HFF-Myc (cell line): ENCODE measurements around the gene DOCK9.

Source experiments
- DNase-seq: peaks from one replicate; pipeline ENCODE4 v3.0.0-alpha.2; 2011; ENCODE audit warnings: low read depth; ENCODE audit errors: extremely low read depth
- H3K4me3 ChIP-seq: replicated peaks from 2 replicates; pipeline ENCODE4 v1.5.1; 2011; ENCODE audit warnings: low read depth, mild to moderate bottlenecking, control low read depth, low read length
- TF ChIP-seq, protein P1 (sequence below): IDR thresholded peaks from 2 replicates; pipeline ENCODE4 v1.5.1; 2012; ENCODE audit warnings: mild to moderate bottlenecking, low read depth, low read length, control low read depth; ENCODE audit errors: missing control alignments

DOCK9 gene

DNA sequence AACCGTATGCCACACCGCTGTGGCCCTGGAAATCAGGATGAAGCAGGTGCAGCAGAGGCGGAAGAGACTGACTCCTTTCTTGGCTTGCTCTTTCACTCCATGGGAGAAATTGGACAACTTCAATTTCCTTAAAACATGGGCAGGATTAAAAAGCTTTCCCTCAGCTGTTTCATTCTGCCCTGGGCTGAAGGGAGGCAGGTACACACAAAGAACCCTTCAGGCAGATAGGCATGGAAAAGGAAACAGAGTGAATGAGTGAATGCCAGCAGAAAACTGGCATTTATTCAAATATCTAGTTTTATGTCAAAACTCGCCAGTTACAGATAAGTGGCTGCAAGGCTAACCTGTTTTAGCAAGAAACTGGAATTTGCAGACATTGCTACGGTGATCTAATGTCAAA, 154.4 kb downstream of the DOCK9 start:
- TF ChIP-seq, protein P1, sequence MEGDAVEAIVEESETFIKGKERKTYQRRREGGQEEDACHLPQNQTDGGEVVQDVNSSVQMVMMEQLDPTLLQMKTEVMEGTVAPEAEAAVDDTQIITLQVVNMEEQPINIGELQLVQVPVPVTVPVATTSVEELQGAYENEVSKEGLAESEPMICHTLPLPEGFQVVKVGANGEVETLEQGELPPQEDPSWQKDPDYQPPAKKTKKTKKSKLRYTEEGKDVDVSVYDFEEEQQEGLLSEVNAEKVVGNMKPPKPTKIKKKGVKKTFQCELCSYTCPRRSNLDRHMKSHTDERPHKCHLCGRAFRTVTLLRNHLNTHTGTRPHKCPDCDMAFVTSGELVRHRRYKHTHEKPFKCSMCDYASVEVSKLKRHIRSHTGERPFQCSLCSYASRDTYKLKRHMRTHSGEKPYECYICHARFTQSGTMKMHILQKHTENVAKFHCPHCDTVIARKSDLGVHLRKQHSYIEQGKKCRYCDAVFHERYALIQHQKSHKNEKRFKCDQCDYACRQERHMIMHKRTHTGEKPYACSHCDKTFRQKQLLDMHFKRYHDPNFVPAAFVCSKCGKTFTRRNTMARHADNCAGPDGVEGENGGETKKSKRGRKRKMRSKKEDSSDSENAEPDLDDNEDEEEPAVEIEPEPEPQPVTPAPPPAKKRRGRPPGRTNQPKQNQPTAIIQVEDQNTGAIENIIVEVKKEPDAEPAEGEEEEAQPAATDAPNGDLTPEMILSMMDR, result no peak
- DNase-seq, result no peak
- no peak overlapping the region for H3K4me3 ChIP-seq

DNA sequence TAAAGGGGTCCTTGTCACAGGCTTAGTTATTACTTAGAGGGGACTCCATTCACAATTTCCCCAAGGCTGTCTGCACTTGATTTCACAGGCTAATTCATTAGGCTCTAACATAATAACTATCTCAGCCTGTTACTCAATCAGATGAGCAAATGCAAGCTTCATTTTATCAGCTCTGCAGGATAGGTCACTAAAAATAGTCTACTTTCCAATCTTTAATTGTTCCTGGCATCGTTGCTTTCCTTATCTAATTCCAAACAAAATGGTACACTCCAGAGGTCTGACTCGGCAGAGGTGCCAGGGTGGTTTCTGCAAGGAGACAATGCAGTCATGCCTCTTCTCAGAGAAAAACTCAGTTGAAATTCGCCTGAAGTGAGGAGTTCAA, 155.6 kb downstream of the DOCK9 start:
- no peak overlapping the region for H3K4me3 ChIP-seq
- TF ChIP-seq, protein P1, result no peak
- no peak for DNase-seq

DNA sequence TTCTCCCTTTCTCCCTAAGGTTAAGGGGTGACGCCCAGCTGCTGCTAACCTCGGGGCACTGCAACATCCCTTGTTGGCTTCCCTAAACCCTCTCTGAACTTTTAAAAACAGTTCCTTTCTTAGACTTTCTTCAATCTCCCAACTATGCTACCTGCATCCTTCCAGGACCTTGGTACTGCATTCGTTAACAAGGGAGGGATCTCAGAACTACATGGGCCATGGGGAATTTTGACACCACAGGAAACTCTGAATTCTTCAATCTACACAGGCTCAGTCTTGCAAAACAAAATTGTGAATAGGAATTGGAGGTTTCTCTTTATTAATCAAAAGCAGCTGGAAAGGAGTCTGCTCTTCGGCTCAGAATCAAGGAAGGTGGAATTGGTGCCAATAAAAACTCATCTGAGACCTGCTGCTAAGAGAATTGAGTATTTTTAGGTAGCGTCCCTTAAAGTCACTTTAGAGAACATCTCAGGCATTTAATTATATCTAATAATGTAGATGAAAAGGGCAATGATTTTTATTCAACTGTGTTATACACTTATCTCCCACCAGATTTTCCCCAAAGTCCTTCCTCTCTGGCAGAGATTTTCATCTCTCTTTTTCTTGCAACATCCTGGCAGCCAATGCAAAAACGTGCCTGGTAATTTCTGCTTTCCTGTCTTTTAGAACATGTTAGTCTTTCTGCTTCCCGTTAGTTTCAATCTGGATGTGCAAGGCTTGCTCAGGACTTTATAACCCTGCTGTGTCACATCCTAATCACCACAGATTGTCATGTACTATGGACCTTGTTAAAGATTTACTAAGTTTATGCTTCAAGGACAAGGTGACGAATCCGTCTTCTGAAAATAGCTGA, 156.3 kb downstream of the DOCK9 start:
- no peak for DNase-seq
- TF ChIP-seq, protein P1, result no peak
- no peak overlapping the region for H3K4me3 ChIP-seq

DNA sequence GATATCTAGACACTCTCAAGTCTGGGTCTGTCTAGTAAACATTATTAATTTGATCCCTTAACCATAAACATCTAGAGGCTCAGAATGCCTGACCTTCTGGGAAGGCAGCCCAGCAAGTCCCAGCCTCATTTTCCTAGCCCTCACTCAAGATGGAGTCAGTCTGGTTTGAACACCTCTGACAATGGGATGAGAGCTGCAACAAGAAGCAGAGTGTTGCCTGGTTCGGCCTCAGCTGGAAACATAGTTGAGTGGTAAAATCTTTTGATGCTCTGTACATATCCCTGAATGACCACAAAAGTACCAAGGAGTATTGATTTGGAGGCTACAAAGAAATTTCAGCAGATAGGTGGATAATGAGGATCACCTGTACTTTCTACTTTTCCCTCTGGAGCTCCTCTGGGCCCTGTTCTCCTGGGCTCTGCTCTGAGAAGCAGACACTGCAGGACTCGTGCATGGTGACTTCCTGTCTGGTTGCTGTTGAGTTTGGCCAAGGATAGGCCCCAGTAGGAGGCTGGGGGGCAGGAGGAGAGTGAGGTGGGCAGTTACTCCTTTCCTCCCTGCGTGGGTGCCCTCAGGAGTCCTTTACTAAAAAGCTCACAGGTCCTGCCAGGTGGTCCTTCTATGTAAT, 157.0 kb downstream of the DOCK9 start:
- H3K4me3 ChIP-seq, result no peak overlapping the region
- TF ChIP-seq, protein P1, result no peak
- DNase-seq, result no peak

GRCh38 chr13:98820300-98820699, 157.6 kb downstream of the DOCK9 start:
- H3K4me3 ChIP-seq, result no peak overlapping the region

GRCh38 chr13:98819382-98820010, 158.4 kb downstream of the DOCK9 start:
- no peak for DNase-seq
- TF ChIP-seq, protein P1, result no peak
- H3K4me3 ChIP-seq, result no peak overlapping the region

More at GRCh38 chr13:98820300-98820699, 157.6 kb downstream of the DOCK9 start:
- TF ChIP-seq, protein P1, result no peak
- no peak for DNase-seq
